Right atrium auricular region (tissue), 2 donors: Measurements from ENCODE around the gene ADH1C. TPM values are rescaled to one million over a fixed set of nuclear protein-coding genes. Genes with fewer than 3 reads are reported as not detected.
A peak's percentile ranks its signal among the peaks of the same experiment; 100 is the strongest.

Experiments used
- DNase-seq: peaks from one replicate; pipeline ENCODE4 v3.0.0-alpha.2; 2019; ENCODE audit warnings: low spot score
- H3K27ac ChIP-seq, 2 donors: fragments of 200-600 bp; sonication (generic); 1 replicate in 1 of 2; 2 replicates in 1 of 2; pipeline ENCODE4 v1.5.1; 2016 to 2019
- H3K27me3 ChIP-seq, 2 donors: fragments of 200-600 bp; sonication (generic); one replicate each; pipeline versions ENCODE4 v1.5.1 to v1.6.0; 2017 to 2019
- H3K36me3 ChIP-seq: fragments of 200-600 bp; sonication (generic); one replicate; pipeline ENCODE4 v1.5.1; 2016
- H3K4me1 ChIP-seq, 2 donors: fragments of 200-600 bp; sonication (generic); one replicate each; pipeline versions ENCODE4 v1.5.1 to v1.6.0; 2017 to 2019
- H3K4me3 ChIP-seq, 2 donors: fragments of 200-600 bp; sonication (generic); 1 replicate in 1 of 2; 2 replicates in 1 of 2; pipeline ENCODE4 v1.5.1; 2017 to 2019; ENCODE audit warnings: mild to moderate bottlenecking in 1 of 2, moderate library complexity in 1 of 2
- H3K9me3 ChIP-seq, 2 donors: fragments of 200-600 bp; sonication (generic); one replicate each; pipeline ENCODE4 v1.5.1; 2019
- total RNA-seq, 2 donors: library from RNA; depleted of rRNA; stranded (reverse); fragments of >200 nt; gene quantifications; one replicate each; pipeline ENCODE4 v1.1.0, GENCODE V29; 2016
- TF ChIP-seq, protein P1 (sequence below), 2 donors: fragments of 200-600 bp; sonication (generic); IDR thresholded peaks; one replicate each; pipeline ENCODE4 v1.5.1; 2019; ENCODE audit warnings: antibody characterized with exemption in 2 of 2

Gene ADH1C
- total RNA-seq, 2 donors from 2014 or later = 4.9 to 12.0 TPM

DNA sequence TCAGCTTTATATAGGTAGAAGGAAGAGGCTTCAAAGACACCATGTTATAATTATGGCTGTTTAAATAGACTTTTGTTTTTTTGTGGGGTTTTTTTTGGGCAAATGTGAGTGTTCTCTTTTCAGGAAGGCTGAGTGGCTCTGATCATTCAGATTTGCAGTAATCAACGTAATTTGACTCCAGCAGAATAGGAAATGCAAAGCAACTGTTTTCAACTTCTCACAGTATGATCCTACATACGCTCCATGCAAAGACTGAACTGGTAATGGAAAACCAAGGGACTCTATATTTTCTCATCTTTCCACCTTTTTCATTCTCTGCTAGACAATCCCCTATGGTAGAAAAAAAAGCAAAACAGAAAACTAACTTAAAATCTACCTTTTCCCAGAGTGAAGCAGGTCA is 42.2 kb downstream of the ADH1C start:
- TF ChIP-seq, protein P1, sequence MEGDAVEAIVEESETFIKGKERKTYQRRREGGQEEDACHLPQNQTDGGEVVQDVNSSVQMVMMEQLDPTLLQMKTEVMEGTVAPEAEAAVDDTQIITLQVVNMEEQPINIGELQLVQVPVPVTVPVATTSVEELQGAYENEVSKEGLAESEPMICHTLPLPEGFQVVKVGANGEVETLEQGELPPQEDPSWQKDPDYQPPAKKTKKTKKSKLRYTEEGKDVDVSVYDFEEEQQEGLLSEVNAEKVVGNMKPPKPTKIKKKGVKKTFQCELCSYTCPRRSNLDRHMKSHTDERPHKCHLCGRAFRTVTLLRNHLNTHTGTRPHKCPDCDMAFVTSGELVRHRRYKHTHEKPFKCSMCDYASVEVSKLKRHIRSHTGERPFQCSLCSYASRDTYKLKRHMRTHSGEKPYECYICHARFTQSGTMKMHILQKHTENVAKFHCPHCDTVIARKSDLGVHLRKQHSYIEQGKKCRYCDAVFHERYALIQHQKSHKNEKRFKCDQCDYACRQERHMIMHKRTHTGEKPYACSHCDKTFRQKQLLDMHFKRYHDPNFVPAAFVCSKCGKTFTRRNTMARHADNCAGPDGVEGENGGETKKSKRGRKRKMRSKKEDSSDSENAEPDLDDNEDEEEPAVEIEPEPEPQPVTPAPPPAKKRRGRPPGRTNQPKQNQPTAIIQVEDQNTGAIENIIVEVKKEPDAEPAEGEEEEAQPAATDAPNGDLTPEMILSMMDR (IDR thresholded peaks at IDR 0.05) = no peak
- no peaks in the 10 kb centered on the region for H3K4me1 ChIP-seq
- no peak overlapping the region for H3K4me3 ChIP-seq
- H3K27ac ChIP-seq = no peak overlapping the region
- H3K36me3 ChIP-seq = peaks cover 10% of the 10 kb centered on the region
- no peak for DNase-seq
- no peaks in the 10 kb centered on the region for H3K9me3 ChIP-seq
- H3K27me3 ChIP-seq = no peaks in the 10 kb centered on the region

DNA sequence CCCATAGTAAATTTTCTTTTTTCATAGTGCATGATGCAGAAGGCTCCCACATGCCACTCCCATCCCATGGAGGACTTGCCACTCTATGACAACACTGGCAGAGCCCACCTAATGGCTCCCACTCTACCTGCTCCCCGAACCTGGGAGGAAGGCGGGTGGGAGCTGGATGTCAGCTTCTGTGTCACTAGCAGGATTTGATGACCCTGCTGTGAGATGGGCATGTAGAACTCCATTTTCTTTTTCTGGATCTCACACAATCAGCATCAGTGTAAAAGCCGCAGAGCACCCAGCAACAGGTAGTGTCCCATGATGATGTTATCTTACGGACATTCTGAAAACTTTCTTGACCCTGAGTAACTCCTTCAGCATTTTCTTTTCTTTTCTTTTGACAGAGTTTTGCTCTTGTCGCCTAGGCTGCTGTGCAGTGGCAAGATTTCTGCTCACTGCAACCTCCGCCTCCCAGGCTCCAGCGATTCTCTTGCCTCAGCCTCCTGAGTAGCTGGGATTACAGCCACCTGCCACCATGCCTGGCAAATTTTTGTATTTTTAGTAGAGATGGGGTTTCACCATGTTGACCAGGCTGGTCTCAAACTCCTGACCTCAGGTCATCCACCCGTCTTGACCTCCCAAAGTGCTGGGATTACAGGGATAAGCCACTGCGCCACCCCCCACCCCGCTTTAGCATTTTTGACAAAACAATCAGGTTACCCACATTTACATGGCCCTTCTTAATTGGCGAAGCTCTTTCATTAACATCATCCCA is 46.7 kb downstream of the ADH1C start:
- Histone ChIP-seq H3K9me3 (no peaks in the 10 kb centered on the region), H3K27ac (no peak overlapping the region), H3K27me3 (no peaks in the 10 kb centered on the region), H3K4me3 (no peak overlapping the region), H3K36me3 (peaks cover 4% of the 10 kb centered on the region), H3K4me1 (peaks cover 0 to 6% of the 10 kb centered on the region in 2 donors)
- no peak for DNase-seq
- TF ChIP-seq, protein P1 (IDR thresholded peaks at IDR 0.05) = no peak

DNA sequence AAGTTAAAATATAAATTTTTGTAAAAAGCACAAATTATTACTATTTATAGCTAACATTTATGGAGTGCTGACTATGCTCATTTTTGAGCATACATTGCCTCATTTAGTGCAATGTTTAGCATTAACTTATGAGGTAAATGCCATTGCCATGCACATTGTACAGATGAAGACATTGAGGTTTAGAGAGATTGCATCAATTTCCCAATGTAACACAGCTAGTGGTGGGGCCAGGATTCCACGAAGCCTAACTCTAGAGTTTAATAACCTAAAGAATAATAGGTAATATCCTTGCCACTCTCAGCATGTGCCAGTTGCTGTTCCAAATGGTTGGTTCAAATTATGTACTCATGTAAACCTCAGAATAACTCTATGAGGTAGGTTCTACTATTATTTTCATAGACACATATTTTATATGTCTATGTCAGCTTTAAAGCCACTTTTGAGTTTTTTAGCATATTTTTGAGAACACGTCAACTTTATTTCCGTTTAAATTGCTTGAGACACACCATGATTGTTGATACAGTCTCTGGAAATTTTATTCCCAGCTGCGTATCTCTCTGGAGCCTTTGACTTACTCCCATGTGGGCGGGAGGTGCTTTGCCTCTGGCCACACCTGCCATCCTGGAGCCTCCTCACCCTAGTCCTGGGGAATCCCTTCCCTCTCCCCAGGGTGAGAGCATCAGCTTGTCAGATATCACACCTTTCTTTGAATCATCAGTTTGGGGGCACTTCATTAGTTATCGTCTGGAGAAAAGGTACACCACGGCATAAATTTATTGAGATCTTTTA is 51.0 kb downstream of the ADH1C start:
- Histone ChIP-seq H3K4me3 (no peak overlapping the region), H3K9me3 (no peaks in the 10 kb centered on the region), H3K36me3 (no peaks in the 10 kb centered on the region), H3K4me1 (peaks cover 0 to 6% of the 10 kb centered on the region in 2 donors), H3K27me3 (no peaks in the 10 kb centered on the region), H3K27ac (peak overlapping the region; percentile 45 to 63)
- DNase-seq = no peak
- TF ChIP-seq, protein P1 (IDR thresholded peaks at IDR 0.05) = no peak

DNA sequence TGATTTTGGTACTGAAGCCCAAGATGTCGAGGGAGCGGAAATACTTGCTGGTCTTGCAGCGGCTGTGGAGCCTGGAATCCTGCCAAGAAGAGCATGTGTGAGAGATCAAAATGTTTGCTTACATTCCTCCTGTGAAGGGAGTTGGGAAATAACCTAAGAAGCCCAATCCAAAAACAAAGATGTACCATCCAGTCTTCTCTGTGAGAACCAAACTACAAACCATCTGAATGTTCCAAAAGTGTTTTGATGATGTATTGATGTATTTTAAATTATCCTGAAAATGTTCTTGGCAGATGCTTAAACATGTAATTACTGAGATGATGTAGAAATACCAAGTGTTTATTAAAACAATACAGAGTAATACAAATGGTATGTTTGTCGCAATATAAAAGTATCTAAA is 51.6 kb downstream of the ADH1C start:
- no peaks in the 10 kb centered on the region for H3K9me3 ChIP-seq
- TF ChIP-seq, protein P1 (IDR thresholded peaks at IDR 0.05) = no peak

DNA sequence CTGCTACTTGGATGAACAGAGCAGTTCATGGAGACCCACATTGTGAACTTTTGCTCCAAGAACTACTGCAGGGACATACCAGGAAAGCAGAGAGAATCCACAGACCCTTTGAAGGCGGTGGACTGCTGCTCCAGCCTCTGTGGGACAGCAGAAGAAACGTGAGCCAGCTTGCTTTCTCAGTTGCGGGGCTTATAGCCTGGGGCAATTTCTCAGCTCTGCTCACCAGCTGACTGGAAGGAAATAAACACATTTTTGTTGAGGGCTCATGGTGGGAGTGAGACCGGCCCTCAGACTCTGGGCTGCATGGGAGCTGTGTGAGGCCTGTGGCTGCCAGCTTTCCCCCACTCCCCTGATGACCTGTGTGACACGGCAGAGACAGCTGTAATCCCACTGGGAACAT is 59.2 kb downstream of the ADH1C start:
- H3K36me3 ChIP-seq = no peaks in the 10 kb centered on the region
- H3K4me1 ChIP-seq = no peaks in the 10 kb centered on the region
- no peak overlapping the region for H3K4me3 ChIP-seq
- no peaks in the 10 kb centered on the region for H3K27me3 ChIP-seq
- no peak overlapping the region for H3K27ac ChIP-seq
- TF ChIP-seq, protein P1 (IDR thresholded peaks at IDR 0.05) = no peak
- H3K9me3 ChIP-seq = peaks cover 0 to 15% of the 10 kb centered on the region in 2 donors
- DNase-seq = no peak

More for the DNA sequence above, 51.6 kb downstream of the ADH1C start:
- peak; percentile 94 for DNase-seq
- peak overlapping the region; percentile 45 to 63 for H3K27ac ChIP-seq
- H3K4me3 ChIP-seq = no peak overlapping the region
- H3K36me3 ChIP-seq = no peaks in the 10 kb centered on the region
- H3K4me1 ChIP-seq = peaks cover 0 to 6% of the 10 kb centered on the region in 2 donors
- H3K27me3 ChIP-seq = no peaks in the 10 kb centered on the region
